Measurements from ENCODE around the gene AKAP8.

DNA sequence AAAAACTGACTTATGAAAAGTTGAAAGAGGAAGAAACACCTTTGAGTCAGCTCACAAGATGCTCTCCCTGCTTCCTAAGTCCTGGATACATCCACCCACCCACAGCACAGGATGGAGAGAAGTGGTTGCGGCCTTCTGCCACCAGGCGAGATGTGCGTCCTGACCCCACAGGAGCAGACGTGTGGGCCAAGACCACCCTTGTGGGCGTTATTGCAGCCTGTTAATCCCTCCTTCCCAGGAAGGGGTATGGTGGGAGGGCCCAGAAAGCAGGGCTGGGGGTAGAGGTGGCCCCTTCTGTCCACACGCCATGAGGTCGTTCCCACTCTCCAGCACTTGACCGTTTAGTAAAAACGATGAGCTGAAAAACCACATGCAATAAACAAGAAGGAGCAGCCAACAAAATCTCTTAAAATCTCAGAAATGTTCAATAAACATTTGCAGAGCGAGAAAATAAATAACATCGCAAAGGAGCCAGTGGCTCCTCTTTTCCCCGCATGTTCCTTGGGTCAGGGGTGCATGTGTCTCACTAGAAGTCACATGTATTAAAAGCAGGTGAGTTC, 41.6 kb upstream of the AKAP8 start:
- TF ChIP-seq CTCF (IDR thresholded peaks at IDR 0.05): no peak
- no peak for TF ChIP-seq POLR2A (IDR thresholded peaks at IDR 0.05)
- TF ChIP-seq EP300 (IDR thresholded peaks at IDR 0.05): no peak

Measured in ovary (tissue), 3 donors.